ENCODE results near the gene GDF7. TPM values are rescaled to one million over a fixed set of nuclear protein-coding genes. Genes with fewer than 3 reads are reported as not detected.

GDF7 gene
- total and polyA plus RNA-seq, 3 experiments from 2014 or later, result 0.10 TPM; not detected in 2

GRCh38 chr2:20621366-20622295, 45.3 kb upstream of the GDF7 start:
- ChIA-PET POLR2A (no interaction called here), CTCF (interaction anchor here (1.3 kb wide), 1 partner anchor 21 kb away, joined by 3 read pairs; no protein-coding TSS in a partner anchor)
- H3K27me3 Mint-ChIP-seq, result no peaks in the 10 kb centered on the region
- H3K36me3 Mint-ChIP-seq, result peaks cover 10 to 73% (median 15%) of the 10 kb centered on the region in 3 donors
- H3K4me3 Mint-ChIP-seq, result no peak overlapping the region
- Histone ChIP-seq H3K4me3 (ENCODE audit: low read length) (no peak overlapping the region), H3K36me3 (ENCODE audit: insufficient read depth, low read length) (peaks cover 7% of the 10 kb centered on the region), H3K27ac (ENCODE audit: low read depth, low read length) (no peak overlapping the region), H3K27me3 (ENCODE audit: insufficient read depth, low read length, poor library complexity, severe bottlenecking) (no peaks in the 10 kb centered on the region), H3K9me3 (ENCODE audit: low read length) (no peaks in the 10 kb centered on the region), H3K4me1 (ENCODE audit: insufficient read depth, low read length) (no peaks in the 10 kb centered on the region)
- H3K4me1 Mint-ChIP-seq, result no peaks in the 10 kb centered on the region
- H3K9me3 Mint-ChIP-seq, result no peaks in the 10 kb centered on the region
- peak in 1 of 5 donors; percentile 33 for DNase-seq
- peak overlapping the region in 1 of 8 donors; percentile 36 for H3K27ac Mint-ChIP-seq

- ChIA-PET POLR2A (no interaction called here), CTCF (no interaction called here)
- H3K4me3 Mint-ChIP-seq, result no peak overlapping the region
- DNase-seq, result no peak
- H3K36me3 Mint-ChIP-seq, result peaks cover 10 to 74% (median 14%) of the 10 kb centered on the region in 3 donors
- Histone ChIP-seq H3K27ac (ENCODE audit: low read depth, low read length) (no peak overlapping the region), H3K4me1 (ENCODE audit: insufficient read depth, low read length) (no peaks in the 10 kb centered on the region), H3K36me3 (ENCODE audit: insufficient read depth, low read length) (peaks cover 7% of the 10 kb centered on the region), H3K9me3 (ENCODE audit: low read length) (no peaks in the 10 kb centered on the region), H3K4me3 (ENCODE audit: low read length) (no peak overlapping the region), H3K27me3 (ENCODE audit: insufficient read depth, low read length, poor library complexity, severe bottlenecking) (no peaks in the 10 kb centered on the region)
- H3K27ac Mint-ChIP-seq, result no peak overlapping the region
- no peaks in the 10 kb centered on the region for H3K27me3 Mint-ChIP-seq
- no peaks in the 10 kb centered on the region for H3K4me1 Mint-ChIP-seq
- H3K9me3 Mint-ChIP-seq, result no peaks in the 10 kb centered on the region
Measured at GRCh38 chr2:20622296-20622686, 44.7 kb upstream of the GDF7 start.

GRCh38 chr2:20622731-20623130, 44.2 kb upstream of the GDF7 start:
- Histone ChIP-seq H3K4me1 (ENCODE audit: insufficient read depth, low read length) (no peaks in the 10 kb centered on the region), H3K9me3 (ENCODE audit: low read length) (no peaks in the 10 kb centered on the region), H3K27me3 (ENCODE audit: insufficient read depth, low read length, poor library complexity, severe bottlenecking) (no peaks in the 10 kb centered on the region), H3K4me3 (ENCODE audit: low read length) (no peak overlapping the region), H3K36me3 (ENCODE audit: insufficient read depth, low read length) (peaks cover 7% of the 10 kb centered on the region), H3K27ac (ENCODE audit: low read depth, low read length) (no peak overlapping the region)
- Mint-ChIP-seq H3K36me3 (peaks cover 10 to 77% (median 14%) of the 10 kb centered on the region in 3 donors), H3K27me3 (no peaks in the 10 kb centered on the region), H3K4me1 (no peaks in the 10 kb centered on the region), H3K27ac (no peak overlapping the region), H3K4me3 (no peak overlapping the region), H3K9me3 (no peaks in the 10 kb centered on the region)
- CTCF ChIA-PET, result no interaction called here
- peak in 1 of 5 donors; percentile 1 for DNase-seq
- POLR2A ChIA-PET, result no interaction called here

GRCh38 chr2:20623241-20623640, 43.7 kb upstream of the GDF7 start:
- DNase-seq, result peak in 1 of 5 donors; percentile 4
- Mint-ChIP-seq H3K4me1 (no peaks in the 10 kb centered on the region), H3K27ac (no peak overlapping the region), H3K27me3 (no peaks in the 10 kb centered on the region), H3K36me3 (peaks cover 10 to 72% (median 14%) of the 10 kb centered on the region in 3 donors), H3K9me3 (no peaks in the 10 kb centered on the region), H3K4me3 (no peak overlapping the region)
- Histone ChIP-seq H3K27ac (ENCODE audit: low read depth, low read length) (no peak overlapping the region), H3K4me1 (ENCODE audit: insufficient read depth, low read length) (no peaks in the 10 kb centered on the region), H3K4me3 (ENCODE audit: low read length) (no peak overlapping the region), H3K27me3 (ENCODE audit: insufficient read depth, low read length, poor library complexity, severe bottlenecking) (no peaks in the 10 kb centered on the region), H3K9me3 (ENCODE audit: low read length) (no peaks in the 10 kb centered on the region), H3K36me3 (ENCODE audit: insufficient read depth, low read length) (peaks cover 7% of the 10 kb centered on the region)
- CTCF ChIA-PET, result no interaction called here
- POLR2A ChIA-PET, result no interaction called here

- Mint-ChIP-seq H3K27ac (no peak overlapping the region), H3K36me3 (peaks cover 10 to 75% (median 14%) of the 10 kb centered on the region in 3 donors), H3K4me1 (no peaks in the 10 kb centered on the region), H3K9me3 (no peaks in the 10 kb centered on the region), H3K4me3 (no peak overlapping the region), H3K27me3 (no peaks in the 10 kb centered on the region)
- DNase-seq, result peak in 1 of 5 donors; percentile 38
- H3K4me1 ChIP-seq (ENCODE audit: insufficient read depth, low read length), result no peaks in the 10 kb centered on the region
- no peaks in the 10 kb centered on the region for H3K27me3 ChIP-seq (ENCODE audit: insufficient read depth, low read length, poor library complexity, severe bottlenecking)
- ChIA-PET POLR2A (no interaction called here), CTCF (no interaction called here)
- H3K36me3 ChIP-seq (ENCODE audit: insufficient read depth, low read length), result peaks cover 7% of the 10 kb centered on the region
- no peak overlapping the region for H3K27ac ChIP-seq (ENCODE audit: low read depth, low read length)
- no peaks in the 10 kb centered on the region for H3K9me3 ChIP-seq (ENCODE audit: low read length)
- H3K4me3 ChIP-seq (ENCODE audit: low read length), result no peak overlapping the region
Measured at GRCh38 chr2:20623741-20624155, 43.2 kb upstream of the GDF7 start.

GRCh38 chr2:20624156-20624883, 42.6 kb upstream of the GDF7 start:
- Mint-ChIP-seq H3K9me3 (no peaks in the 10 kb centered on the region), H3K36me3 (peaks cover 10 to 73% (median 13%) of the 10 kb centered on the region in 3 donors), H3K4me1 (no peaks in the 10 kb centered on the region), H3K4me3 (no peak overlapping the region), H3K27me3 (no peaks in the 10 kb centered on the region), H3K27ac (no peak overlapping the region)
- H3K27ac ChIP-seq (ENCODE audit: low read depth, low read length), result no peak overlapping the region
- no peaks in the 10 kb centered on the region for H3K9me3 ChIP-seq (ENCODE audit: low read length)
- ChIA-PET POLR2A (no interaction called here), CTCF (interaction anchor here (0.9 to 2.4 kb wide), 2 partner anchors 11 to 18 kb away, joined by 3 to 10 read pairs; no protein-coding TSS in a partner anchor)
- no peaks in the 10 kb centered on the region for H3K4me1 ChIP-seq (ENCODE audit: insufficient read depth, low read length)
- DNase-seq, result peak in 1 of 5 donors; percentile 38
- H3K36me3 ChIP-seq (ENCODE audit: insufficient read depth, low read length), result peaks cover 7% of the 10 kb centered on the region
- H3K27me3 ChIP-seq (ENCODE audit: insufficient read depth, low read length, poor library complexity, severe bottlenecking), result no peaks in the 10 kb centered on the region
- H3K4me3 ChIP-seq (ENCODE audit: low read length), result no peak overlapping the region

- peaks cover 10 to 73% (median 10%) of the 10 kb centered on the region in 3 donors for H3K36me3 Mint-ChIP-seq
- ChIA-PET POLR2A (no interaction called here), CTCF (interaction anchor here (0.9 to 2.4 kb wide), 3 partner anchors 10 to 17 kb away, joined by 3 to 10 read pairs (median 3); no protein-coding TSS in a partner anchor)
Measured at GRCh38 chr2:20624884-20625485, 42.0 kb upstream of the GDF7 start.

More at GRCh38 chr2:20624884-20625485, 42.0 kb upstream of the GDF7 start:
- H3K27me3 Mint-ChIP-seq, result no peaks in the 10 kb centered on the region
- H3K36me3 ChIP-seq (ENCODE audit: insufficient read depth, low read length), result peaks cover 6% of the 10 kb centered on the region
- no peak overlapping the region for H3K4me3 ChIP-seq (ENCODE audit: low read length)
- peak in 1 of 5 donors; percentile 36 for DNase-seq
- H3K4me1 ChIP-seq (ENCODE audit: insufficient read depth, low read length), result no peaks in the 10 kb centered on the region
- H3K27ac Mint-ChIP-seq, result no peak overlapping the region
- no peaks in the 10 kb centered on the region for H3K9me3 Mint-ChIP-seq
- H3K27ac ChIP-seq (ENCODE audit: low read depth, low read length), result no peak overlapping the region
- H3K9me3 ChIP-seq (ENCODE audit: low read length), result no peaks in the 10 kb centered on the region
- no peaks in the 10 kb centered on the region for H3K4me1 Mint-ChIP-seq
- no peaks in the 10 kb centered on the region for H3K27me3 ChIP-seq (ENCODE audit: insufficient read depth, low read length, poor library complexity, severe bottlenecking)
- H3K4me3 Mint-ChIP-seq, result no peak overlapping the region
